ENCODE measurements around the gene CDH24. TPM values are rescaled to one million over a fixed set of nuclear protein-coding genes. Genes with fewer than 3 reads are reported as not detected.

CDH24 gene
- total RNA-seq, 4 donors from 2014 or later, result 0.36 to 1.7 (median 0.58) TPM

GRCh38 chr14:23077962-23078361 is 20.6 kb upstream of the CDH24 start:
- TF ChIP-seq CTCF (IDR thresholded peaks at IDR 0.05 in 4 of 5, conservative IDR thresholded peaks at IDR 0.05 in 1 of 5), result no peak
- no peak for TF ChIP-seq POLR2A (IDR thresholded peaks at IDR 0.05)
- intact Hi-C loops (cut with DNase I; ENCODE audit: low total_unique reads) (loop anchor here (2.0 to 5.0 kb wide), 2 partner anchors 17 to 219 kb away; partner anchors contain the start of genes ACIN1 and C14orf119), in situ Hi-C loops (cut with MboI; ENCODE audit: low sequenced_read_pairs in 4 of 4) (no loop called here)
- no peak for DNase-seq
- Histone ChIP-seq H3K4me3 (no peak overlapping the region), H3K27me3 (no peaks in the 10 kb centered on the region), H3K9me3 (no peaks in the 10 kb centered on the region), H3K36me3 (peaks cover 6 to 90% of the 10 kb centered on the region in 2 donors), H3K4me1 (peaks cover under 1 to 23% of the 10 kb centered on the region in 2 donors), H3K27ac (peak overlapping the region; percentile 71 to 87 (median 84))
- no peak for ATAC-seq

DNA sequence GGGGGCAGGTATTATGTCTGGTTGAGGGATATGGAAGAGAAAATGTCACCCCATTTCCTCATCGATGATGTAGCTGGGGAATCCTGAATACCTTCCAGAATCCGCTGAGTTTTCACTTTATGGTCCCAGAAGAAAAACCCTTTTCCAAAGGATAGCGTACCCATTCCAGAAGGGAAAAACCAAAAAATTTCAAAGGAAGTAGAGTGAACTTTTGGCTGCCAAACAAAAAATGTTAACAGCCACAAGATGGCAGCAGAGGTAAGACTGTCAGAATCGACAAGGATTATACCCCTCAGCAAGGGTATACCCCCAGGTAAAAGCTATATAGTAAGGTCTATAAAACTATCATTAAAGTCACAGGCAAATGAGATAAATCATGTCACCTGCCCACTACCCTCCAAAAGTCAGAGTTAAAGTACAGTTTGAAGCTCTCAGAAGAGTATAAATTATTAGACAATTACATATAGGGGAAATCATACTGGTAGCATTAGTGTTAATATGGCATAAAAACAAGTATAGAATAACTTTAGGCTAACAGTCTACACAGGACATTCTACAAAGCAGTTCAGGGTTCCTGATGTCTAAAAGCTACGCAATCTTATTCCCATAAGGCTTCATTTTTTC is 19.6 kb upstream of the CDH24 start:
- H3K4me3 ChIP-seq, result no peak overlapping the region
- intact Hi-C loops (cut with DNase I; ENCODE audit: low total_unique reads), result loop anchor here (5.0 kb wide), 1 partner anchor 220 kb away; no protein-coding TSS in a partner anchor
- in situ Hi-C loops (cut with MboI; ENCODE audit: low sequenced_read_pairs in 4 of 4), result no loop called here
- H3K27ac ChIP-seq, result peak overlapping the region; percentile 71 to 87 (median 84)
- peaks cover 11 to 33% of the 10 kb centered on the region in 2 donors for H3K4me1 ChIP-seq
- no peak for TF ChIP-seq POLR2A (IDR thresholded peaks at IDR 0.05)
- peak; percentile 29 to 70 (median 48) for TF ChIP-seq CTCF (IDR thresholded peaks at IDR 0.05 in 4 of 5, conservative IDR thresholded peaks at IDR 0.05 in 1 of 5)
- peak in 1 of 2 donors; percentile 31 for ATAC-seq
- H3K9me3 ChIP-seq, result no peaks in the 10 kb centered on the region
- H3K27me3 ChIP-seq, result no peaks in the 10 kb centered on the region
- peaks cover 6 to 90% of the 10 kb centered on the region in 2 donors for H3K36me3 ChIP-seq
- no peak for DNase-seq

DNA sequence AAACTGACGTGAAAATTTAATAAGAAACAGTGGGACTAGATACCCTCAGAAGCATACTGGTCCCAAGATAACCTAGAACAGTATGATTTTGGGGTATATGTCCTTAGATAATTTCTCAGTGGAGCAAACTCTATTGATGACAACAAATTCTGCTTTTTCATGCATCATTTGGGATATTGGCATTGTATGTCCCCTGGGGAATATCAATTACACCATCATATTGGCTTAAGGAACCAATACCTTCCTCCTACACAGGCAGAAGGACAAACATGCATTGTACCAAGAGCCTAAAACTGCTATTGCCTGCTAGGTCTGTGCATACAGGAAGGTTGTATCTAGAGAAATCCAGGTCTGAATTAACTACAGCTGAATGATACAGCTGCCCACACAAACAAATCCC is 17.6 kb upstream of the CDH24 start:
- TF ChIP-seq CTCF (IDR thresholded peaks at IDR 0.05 in 4 of 5, conservative IDR thresholded peaks at IDR 0.05 in 1 of 5) (no peak), POLR2A (IDR thresholded peaks at IDR 0.05) (no peak)
- H3K9me3 ChIP-seq, result no peaks in the 10 kb centered on the region
- no peak overlapping the region for H3K4me3 ChIP-seq
- H3K4me1 ChIP-seq, result peaks cover 25 to 44% of the 10 kb centered on the region in 2 donors
- peaks cover 3 to 71% of the 10 kb centered on the region in 2 donors for H3K36me3 ChIP-seq
- no peaks in the 10 kb centered on the region for H3K27me3 ChIP-seq
- in situ Hi-C loops (cut with MboI; ENCODE audit: low sequenced_read_pairs in 4 of 4) (no loop called here), intact Hi-C loops (cut with DNase I; ENCODE audit: low total_unique reads) (loop anchor here (5.0 kb wide), 2 partner anchors 112 to 222 kb away; no protein-coding TSS in a partner anchor)
- DNase-seq (no peak), ATAC-seq (no peak)
- H3K27ac ChIP-seq, result peak overlapping the region in 1 of 4 donors; percentile 90

GRCh38 chr14:23071921-23072539 is 14.7 kb upstream of the CDH24 start:
- in situ Hi-C loops (cut with MboI; ENCODE audit: low sequenced_read_pairs in 4 of 4), result no loop called here
- Histone ChIP-seq H3K27me3 (no peaks in the 10 kb centered on the region), H3K9me3 (no peaks in the 10 kb centered on the region), H3K4me3 (peak overlapping the region; percentile 68 to 81 (median 74)), H3K27ac (peak overlapping the region; percentile 88 to 95 (median 90)), H3K36me3 (peaks cover 0 to 61% of the 10 kb centered on the region in 2 donors), H3K4me1 (peaks cover 25 to 33% of the 10 kb centered on the region in 2 donors)
- intact Hi-C loops (cut with DNase I; ENCODE audit: low total_unique reads), result loop anchor here (2.0 to 5.0 kb wide), 2 partner anchors 23 to 115 kb away; partner anchors contain the start of genes ACIN1 and C14orf119
- DNase-seq (no peak), ATAC-seq (peak; percentile 22 to 26)
- no peak for TF ChIP-seq POLR2A (IDR thresholded peaks at IDR 0.05)
- TF ChIP-seq CTCF (IDR thresholded peaks at IDR 0.05 in 4 of 5, conservative IDR thresholded peaks at IDR 0.05 in 1 of 5), result no peak
